Measurements from ENCODE around the gene DNAH8. TPM values are rescaled to one million over a fixed set of nuclear protein-coding genes. Genes with fewer than 3 reads are reported as not detected.

The DNAH8 gene
- total and polyA plus RNA-seq, 4 donors: 0.01 to 0.37 (median 0.11) TPM

- no peak for DNase-seq
These were observed 293.6 kb downstream of the DNAH8 start for GRCh38 chr6:39008737-39009136.

DNA sequence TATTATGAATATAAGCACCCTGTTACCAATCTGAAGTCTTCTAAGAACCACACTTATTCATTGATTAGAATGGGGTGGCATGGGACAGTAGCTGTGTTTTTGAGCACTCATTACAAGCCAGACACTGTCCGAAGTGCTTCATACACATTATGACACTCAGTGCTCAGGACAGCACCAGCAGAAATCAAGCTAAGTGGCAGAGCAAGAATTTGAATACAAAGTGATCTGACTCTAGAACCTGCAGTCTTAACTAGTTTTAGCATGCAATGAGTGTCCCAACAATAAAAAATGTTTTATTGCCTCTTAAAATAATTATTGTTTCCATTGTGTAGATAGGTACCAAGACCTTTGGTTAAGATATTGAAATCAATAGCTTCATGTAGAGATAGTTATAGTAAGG is 294.4 kb downstream of the DNAH8 start:
- TF ChIP-seq, protein P1, sequence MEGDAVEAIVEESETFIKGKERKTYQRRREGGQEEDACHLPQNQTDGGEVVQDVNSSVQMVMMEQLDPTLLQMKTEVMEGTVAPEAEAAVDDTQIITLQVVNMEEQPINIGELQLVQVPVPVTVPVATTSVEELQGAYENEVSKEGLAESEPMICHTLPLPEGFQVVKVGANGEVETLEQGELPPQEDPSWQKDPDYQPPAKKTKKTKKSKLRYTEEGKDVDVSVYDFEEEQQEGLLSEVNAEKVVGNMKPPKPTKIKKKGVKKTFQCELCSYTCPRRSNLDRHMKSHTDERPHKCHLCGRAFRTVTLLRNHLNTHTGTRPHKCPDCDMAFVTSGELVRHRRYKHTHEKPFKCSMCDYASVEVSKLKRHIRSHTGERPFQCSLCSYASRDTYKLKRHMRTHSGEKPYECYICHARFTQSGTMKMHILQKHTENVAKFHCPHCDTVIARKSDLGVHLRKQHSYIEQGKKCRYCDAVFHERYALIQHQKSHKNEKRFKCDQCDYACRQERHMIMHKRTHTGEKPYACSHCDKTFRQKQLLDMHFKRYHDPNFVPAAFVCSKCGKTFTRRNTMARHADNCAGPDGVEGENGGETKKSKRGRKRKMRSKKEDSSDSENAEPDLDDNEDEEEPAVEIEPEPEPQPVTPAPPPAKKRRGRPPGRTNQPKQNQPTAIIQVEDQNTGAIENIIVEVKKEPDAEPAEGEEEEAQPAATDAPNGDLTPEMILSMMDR (IDR thresholded peaks at IDR 0.05; ENCODE audit: control extremely low read depth, extremely low read depth): no peak
- Histone ChIP-seq H3K4me1 (ENCODE audit: control insufficient read depth in 5 of 5, insufficient read depth in 5 of 5, low read length in 5 of 5) (no peaks in the 10 kb centered on the region), H3K4me3 (no peak overlapping the region), H3K27ac (ENCODE audit: low read depth in 1 of 2, low read length in 1 of 2) (no peak overlapping the region), H3K9me3 (ENCODE audit: control insufficient read depth in 4 of 4, insufficient read depth in 3 of 4, low read length in 3 of 4) (no peaks in the 10 kb centered on the region), H3K9ac (ENCODE audit: insufficient read depth in 1 of 2, low read length in 2 of 2) (no peak overlapping the region), H3K27me3 (ENCODE audit: control insufficient read depth in 3 of 3, insufficient read depth in 3 of 3, low read length in 2 of 3) (peaks cover 0 to 3% (median 0%) of the 10 kb centered on the region in 3 donors), H3K36me3 (ENCODE audit: control insufficient read depth in 4 of 4, insufficient read depth in 4 of 4, low read length in 4 of 4) (no peaks in the 10 kb centered on the region)
- DNase-seq (no peak), ATAC-seq (ENCODE audit: insufficient read depth, low FRiP score) (no peak)
- WGBS, 2 donors: 0 to 86% methylated on average over 1 of the region's 1 CpG

More at GRCh38 chr6:39008737-39009136, 293.6 kb downstream of the DNAH8 start:
- H3K4me3 ChIP-seq: no peak overlapping the region
- H3K4me1 ChIP-seq (ENCODE audit: control insufficient read depth in 5 of 5, insufficient read depth in 5 of 5, low read length in 5 of 5): no peaks in the 10 kb centered on the region
- no peak overlapping the region for H3K27ac ChIP-seq (ENCODE audit: low read depth in 1 of 2, low read length in 1 of 2)
- no peaks in the 10 kb centered on the region for H3K9me3 ChIP-seq (ENCODE audit: control insufficient read depth in 4 of 4, insufficient read depth in 3 of 4, low read length in 3 of 4)
- no peaks in the 10 kb centered on the region for H3K36me3 ChIP-seq (ENCODE audit: control insufficient read depth in 4 of 4, insufficient read depth in 4 of 4, low read length in 4 of 4)
- 13 to 19% methylated on average over 1 of the region's 1 CpG for WGBS, 2 donors
- ATAC-seq (ENCODE audit: insufficient read depth, low FRiP score): no peak
- H3K27me3 ChIP-seq (ENCODE audit: control insufficient read depth in 3 of 3, insufficient read depth in 3 of 3, low read length in 2 of 3): peaks cover 0 to 3% (median 0%) of the 10 kb centered on the region in 3 donors
- TF ChIP-seq, protein P1 (IDR thresholded peaks at IDR 0.05; ENCODE audit: control extremely low read depth, extremely low read depth): no peak
- H3K9ac ChIP-seq (ENCODE audit: insufficient read depth in 1 of 2, low read length in 2 of 2): no peak overlapping the region

GRCh38 chr6:39016839-39017546 is 301.9 kb downstream of the DNAH8 start:
- peaks cover 0 to 5% (median 0%) of the 10 kb centered on the region in 5 donors for H3K4me1 ChIP-seq (ENCODE audit: control insufficient read depth in 5 of 5, insufficient read depth in 5 of 5, low read length in 5 of 5)
- H3K4me3 ChIP-seq: no peak overlapping the region
- H3K27me3 ChIP-seq (ENCODE audit: control insufficient read depth in 3 of 3, insufficient read depth in 3 of 3, low read length in 2 of 3): peaks cover 0 to 5% (median 0%) of the 10 kb centered on the region in 3 donors
- DNase-seq: no peak
- TF ChIP-seq, protein P1 (IDR thresholded peaks at IDR 0.05; ENCODE audit: control extremely low read depth, extremely low read depth): no peak
- ATAC-seq (ENCODE audit: insufficient read depth, low FRiP score): no peak
- H3K9me3 ChIP-seq (ENCODE audit: control insufficient read depth in 4 of 4, insufficient read depth in 3 of 4, low read length in 3 of 4): no peaks in the 10 kb centered on the region
- 90% methylated on average over 7 of the region's 7 CpGs for WGBS, 2 donors
- no peak overlapping the region for H3K9ac ChIP-seq (ENCODE audit: insufficient read depth in 1 of 2, low read length in 2 of 2)
- no peak overlapping the region for H3K27ac ChIP-seq (ENCODE audit: low read depth in 1 of 2, low read length in 1 of 2)
- H3K36me3 ChIP-seq (ENCODE audit: control insufficient read depth in 4 of 4, insufficient read depth in 4 of 4, low read length in 4 of 4): no peaks in the 10 kb centered on the region
